ENCODE data around the gene PGM5.
A peak's percentile ranks its signal among the peaks of the same experiment; 100 is the strongest.

Gene PGM5

GRCh38 chr9:68546596-68547390, 190.4 kb downstream of the PGM5 start:
- ATAC-seq (peak; percentile 69), DNase-seq (ENCODE audit: low spot score in 2 of 2) (no peak)
- Mint-ChIP-seq H3K4me1 (peaks cover 8% of the 10 kb centered on the region), H3K4me3 (no peak overlapping the region), H3K27ac (no peak overlapping the region), H3K36me3 (no peaks in the 10 kb centered on the region), H3K9me3 (no peaks in the 10 kb centered on the region)

GRCh38 chr9:68547417-68547816, 191.0 kb downstream of the PGM5 start:
- Mint-ChIP-seq H3K9me3 (no peaks in the 10 kb centered on the region), H3K36me3 (no peaks in the 10 kb centered on the region), H3K4me3 (no peak overlapping the region), H3K27ac (no peak overlapping the region), H3K4me1 (peaks cover 8% of the 10 kb centered on the region)
- ATAC-seq (no peak), DNase-seq (ENCODE audit: low spot score in 2 of 2) (no peak)

GRCh38 chr9:68548241-68548640, 191.8 kb downstream of the PGM5 start:
- H3K36me3 Mint-ChIP-seq = no peaks in the 10 kb centered on the region
- H3K4me3 Mint-ChIP-seq = no peak overlapping the region
- no peak for ATAC-seq
- H3K27ac Mint-ChIP-seq = no peak overlapping the region
- DNase-seq (ENCODE audit: low spot score in 2 of 2) = no peak
- peaks cover 8% of the 10 kb centered on the region for H3K4me1 Mint-ChIP-seq
- no peaks in the 10 kb centered on the region for H3K9me3 Mint-ChIP-seq

GRCh38 chr9:68551191-68551590, 194.8 kb downstream of the PGM5 start:
- no peak overlapping the region for H3K4me3 Mint-ChIP-seq

GRCh38 chr9:68552700-68553476, 196.5 kb downstream of the PGM5 start:
- DNase-seq (ENCODE audit: low spot score in 2 of 2) (no peak), ATAC-seq (no peak)
- no peaks in the 10 kb centered on the region for H3K9me3 Mint-ChIP-seq
- H3K27ac Mint-ChIP-seq = no peak overlapping the region
- no peaks in the 10 kb centered on the region for H3K4me1 Mint-ChIP-seq
- H3K36me3 Mint-ChIP-seq = no peaks in the 10 kb centered on the region
- no peak overlapping the region for H3K4me3 Mint-ChIP-seq

More at GRCh38 chr9:68551191-68551590, 194.8 kb downstream of the PGM5 start:
- no peaks in the 10 kb centered on the region for H3K36me3 Mint-ChIP-seq
- DNase-seq (ENCODE audit: low spot score in 2 of 2) (no peak), ATAC-seq (no peak)
- H3K9me3 Mint-ChIP-seq = no peaks in the 10 kb centered on the region
- H3K27ac Mint-ChIP-seq = no peak overlapping the region
- H3K4me1 Mint-ChIP-seq = peaks cover 8% of the 10 kb centered on the region

- H3K36me3 Mint-ChIP-seq = no peaks in the 10 kb centered on the region
These were observed 199.2 kb downstream of the PGM5 start for GRCh38 chr9:68555437-68556150.

GRCh38 chr9:68558545-68558944, 202.1 kb downstream of the PGM5 start:
- Mint-ChIP-seq H3K27ac (no peak overlapping the region), H3K9me3 (no peaks in the 10 kb centered on the region), H3K36me3 (no peaks in the 10 kb centered on the region), H3K4me1 (no peaks in the 10 kb centered on the region), H3K4me3 (no peak overlapping the region)
- DNase-seq (ENCODE audit: low spot score in 2 of 2) (no peak), ATAC-seq (no peak)

More at GRCh38 chr9:68555437-68556150, 199.2 kb downstream of the PGM5 start:
- DNase-seq (ENCODE audit: low spot score in 2 of 2) (no peak), ATAC-seq (no peak)
- H3K9me3 Mint-ChIP-seq = no peaks in the 10 kb centered on the region
- no peak overlapping the region for H3K27ac Mint-ChIP-seq
- no peak overlapping the region for H3K4me3 Mint-ChIP-seq
- H3K4me1 Mint-ChIP-seq = no peaks in the 10 kb centered on the region

- Mint-ChIP-seq H3K4me3 (no peak overlapping the region), H3K36me3 (no peaks in the 10 kb centered on the region), H3K4me1 (no peaks in the 10 kb centered on the region), H3K9me3 (no peaks in the 10 kb centered on the region), H3K27ac (no peak overlapping the region)
- peak; percentile 14 to 72 for DNase-seq (ENCODE audit: low spot score in 2 of 2)
- ATAC-seq = peak; percentile 52
These were observed 203.8 kb downstream of the PGM5 start for GRCh38 chr9:68560071-68560844.

GRCh38 chr9:68562461-68562860, 206.1 kb downstream of the PGM5 start:
- no peak overlapping the region for H3K27ac Mint-ChIP-seq
- no peak for DNase-seq (ENCODE audit: low spot score in 2 of 2)
- H3K4me1 Mint-ChIP-seq = no peaks in the 10 kb centered on the region
- H3K36me3 Mint-ChIP-seq = no peaks in the 10 kb centered on the region
- H3K4me3 Mint-ChIP-seq = no peak overlapping the region
- H3K9me3 Mint-ChIP-seq = no peaks in the 10 kb centered on the region
- ATAC-seq = no peak

- no peak overlapping the region for H3K27ac Mint-ChIP-seq
- no peak for ATAC-seq
- no peak for DNase-seq (ENCODE audit: low spot score in 2 of 2)
- no peaks in the 10 kb centered on the region for H3K9me3 Mint-ChIP-seq
- H3K36me3 Mint-ChIP-seq = no peaks in the 10 kb centered on the region
- H3K4me3 Mint-ChIP-seq = no peak overlapping the region
- H3K4me1 Mint-ChIP-seq = no peaks in the 10 kb centered on the region
These were observed 211.2 kb downstream of the PGM5 start for GRCh38 chr9:68567565-68567964.

- no peak for DNase-seq (ENCODE audit: low spot score in 2 of 2)
- no peaks in the 10 kb centered on the region for H3K36me3 Mint-ChIP-seq
- H3K27ac Mint-ChIP-seq = no peak overlapping the region
- no peaks in the 10 kb centered on the region for H3K9me3 Mint-ChIP-seq
- H3K4me3 Mint-ChIP-seq = no peak overlapping the region
- no peak for ATAC-seq
- no peaks in the 10 kb centered on the region for H3K4me1 Mint-ChIP-seq
These were observed 217.7 kb downstream of the PGM5 start for GRCh38 chr9:68574150-68574549.

- DNase-seq (ENCODE audit: low spot score in 2 of 2) (no peak), ATAC-seq (no peak)
- Mint-ChIP-seq H3K9me3 (no peaks in the 10 kb centered on the region), H3K27ac (no peak overlapping the region), H3K4me1 (no peaks in the 10 kb centered on the region), H3K36me3 (no peaks in the 10 kb centered on the region), H3K4me3 (no peak overlapping the region)
These were observed 219.4 kb downstream of the PGM5 start for GRCh38 chr9:68575817-68576216.

- Mint-ChIP-seq H3K4me1 (no peaks in the 10 kb centered on the region), H3K9me3 (no peaks in the 10 kb centered on the region), H3K36me3 (no peaks in the 10 kb centered on the region), H3K27ac (no peak overlapping the region), H3K4me3 (no peak overlapping the region)
- DNase-seq (ENCODE audit: low spot score in 2 of 2) (no peak), ATAC-seq (no peak)
These were observed 221.6 kb downstream of the PGM5 start for GRCh38 chr9:68577774-68578591.

Data from stimulated activated effector memory CD8-positive, alpha-beta T cell treated with anti-CD3 and anti-CD28 coated beads, Interleukin-12 subunit alpha, Interleukin-12 subunit beta, amount 100 ng/mL, for 72 hours (primary cell).